ENCODE results near the gene ADSS2.

DNA sequence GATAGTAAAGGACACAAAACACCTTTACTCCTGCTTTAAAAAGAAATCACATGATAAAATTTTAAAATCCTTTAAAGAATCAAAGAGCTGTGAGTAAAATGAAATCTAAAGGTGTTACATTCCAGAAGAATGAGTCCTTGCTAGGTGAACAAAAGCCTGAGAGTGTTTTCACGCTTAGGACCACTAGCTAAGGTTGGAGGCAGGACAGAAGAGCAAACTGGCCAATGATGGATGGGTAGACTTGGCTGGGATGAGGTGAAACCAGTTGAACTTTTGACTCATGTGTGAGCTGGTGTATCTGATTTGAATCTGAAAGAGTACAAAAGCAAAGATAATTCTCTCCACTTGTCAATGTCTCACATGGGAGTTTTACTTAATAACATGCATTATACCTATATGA is 44.5 kb upstream of the ADSS2 start:
- TF ChIP-seq, protein P1, sequence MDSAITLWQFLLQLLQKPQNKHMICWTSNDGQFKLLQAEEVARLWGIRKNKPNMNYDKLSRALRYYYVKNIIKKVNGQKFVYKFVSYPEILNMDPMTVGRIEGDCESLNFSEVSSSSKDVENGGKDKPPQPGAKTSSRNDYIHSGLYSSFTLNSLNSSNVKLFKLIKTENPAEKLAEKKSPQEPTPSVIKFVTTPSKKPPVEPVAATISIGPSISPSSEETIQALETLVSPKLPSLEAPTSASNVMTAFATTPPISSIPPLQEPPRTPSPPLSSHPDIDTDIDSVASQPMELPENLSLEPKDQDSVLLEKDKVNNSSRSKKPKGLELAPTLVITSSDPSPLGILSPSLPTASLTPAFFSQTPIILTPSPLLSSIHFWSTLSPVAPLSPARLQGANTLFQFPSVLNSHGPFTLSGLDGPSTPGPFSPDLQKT (IDR thresholded peaks at IDR 0.05; ENCODE audit: borderline replicate concordance, low read depth, low read length): no peak
- TF ChIP-seq ZNF350 (tag by site-specific recombination; IDR thresholded peaks at IDR 0.05) (no peak), ZNF302 (tag by site-specific recombination; IDR thresholded peaks at IDR 0.05; ENCODE audit: low read depth) (no peak), ZNF426 (tag by site-specific recombination; IDR thresholded peaks at IDR 0.05) (no peak), ZNF785 (tag by site-specific recombination; IDR thresholded peaks at IDR 0.05) (no peak), ZNF830 (tag by site-specific recombination; IDR thresholded peaks at IDR 0.05; ENCODE audit: low read depth) (no peak)
- TF ChIP-seq, protein P2, sequence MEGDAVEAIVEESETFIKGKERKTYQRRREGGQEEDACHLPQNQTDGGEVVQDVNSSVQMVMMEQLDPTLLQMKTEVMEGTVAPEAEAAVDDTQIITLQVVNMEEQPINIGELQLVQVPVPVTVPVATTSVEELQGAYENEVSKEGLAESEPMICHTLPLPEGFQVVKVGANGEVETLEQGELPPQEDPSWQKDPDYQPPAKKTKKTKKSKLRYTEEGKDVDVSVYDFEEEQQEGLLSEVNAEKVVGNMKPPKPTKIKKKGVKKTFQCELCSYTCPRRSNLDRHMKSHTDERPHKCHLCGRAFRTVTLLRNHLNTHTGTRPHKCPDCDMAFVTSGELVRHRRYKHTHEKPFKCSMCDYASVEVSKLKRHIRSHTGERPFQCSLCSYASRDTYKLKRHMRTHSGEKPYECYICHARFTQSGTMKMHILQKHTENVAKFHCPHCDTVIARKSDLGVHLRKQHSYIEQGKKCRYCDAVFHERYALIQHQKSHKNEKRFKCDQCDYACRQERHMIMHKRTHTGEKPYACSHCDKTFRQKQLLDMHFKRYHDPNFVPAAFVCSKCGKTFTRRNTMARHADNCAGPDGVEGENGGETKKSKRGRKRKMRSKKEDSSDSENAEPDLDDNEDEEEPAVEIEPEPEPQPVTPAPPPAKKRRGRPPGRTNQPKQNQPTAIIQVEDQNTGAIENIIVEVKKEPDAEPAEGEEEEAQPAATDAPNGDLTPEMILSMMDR (tag by site-specific recombination; IDR thresholded peaks at IDR 0.05): no peak
- TF ChIP-seq, protein P3, sequence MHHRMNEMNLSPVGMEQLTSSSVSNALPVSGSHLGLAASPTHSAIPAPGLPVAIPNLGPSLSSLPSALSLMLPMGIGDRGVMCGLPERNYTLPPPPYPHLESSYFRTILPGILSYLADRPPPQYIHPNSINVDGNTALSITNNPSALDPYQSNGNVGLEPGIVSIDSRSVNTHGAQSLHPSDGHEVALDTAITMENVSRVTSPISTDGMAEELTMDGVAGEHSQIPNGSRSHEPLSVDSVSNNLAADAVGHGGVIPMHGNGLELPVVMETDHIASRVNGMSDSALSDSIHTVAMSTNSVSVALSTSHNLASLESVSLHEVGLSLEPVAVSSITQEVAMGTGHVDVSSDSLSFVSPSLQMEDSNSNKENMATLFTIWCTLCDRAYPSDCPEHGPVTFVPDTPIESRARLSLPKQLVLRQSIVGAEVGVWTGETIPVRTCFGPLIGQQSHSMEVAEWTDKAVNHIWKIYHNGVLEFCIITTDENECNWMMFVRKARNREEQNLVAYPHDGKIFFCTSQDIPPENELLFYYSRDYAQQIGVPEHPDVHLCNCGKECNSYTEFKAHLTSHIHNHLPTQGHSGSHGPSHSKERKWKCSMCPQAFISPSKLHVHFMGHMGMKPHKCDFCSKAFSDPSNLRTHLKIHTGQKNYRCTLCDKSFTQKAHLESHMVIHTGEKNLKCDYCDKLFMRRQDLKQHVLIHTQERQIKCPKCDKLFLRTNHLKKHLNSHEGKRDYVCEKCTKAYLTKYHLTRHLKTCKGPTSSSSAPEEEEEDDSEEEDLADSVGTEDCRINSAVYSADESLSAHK (tag by site-specific recombination; IDR thresholded peaks at IDR 0.05): no peak
- TF ChIP-seq, protein P4, sequence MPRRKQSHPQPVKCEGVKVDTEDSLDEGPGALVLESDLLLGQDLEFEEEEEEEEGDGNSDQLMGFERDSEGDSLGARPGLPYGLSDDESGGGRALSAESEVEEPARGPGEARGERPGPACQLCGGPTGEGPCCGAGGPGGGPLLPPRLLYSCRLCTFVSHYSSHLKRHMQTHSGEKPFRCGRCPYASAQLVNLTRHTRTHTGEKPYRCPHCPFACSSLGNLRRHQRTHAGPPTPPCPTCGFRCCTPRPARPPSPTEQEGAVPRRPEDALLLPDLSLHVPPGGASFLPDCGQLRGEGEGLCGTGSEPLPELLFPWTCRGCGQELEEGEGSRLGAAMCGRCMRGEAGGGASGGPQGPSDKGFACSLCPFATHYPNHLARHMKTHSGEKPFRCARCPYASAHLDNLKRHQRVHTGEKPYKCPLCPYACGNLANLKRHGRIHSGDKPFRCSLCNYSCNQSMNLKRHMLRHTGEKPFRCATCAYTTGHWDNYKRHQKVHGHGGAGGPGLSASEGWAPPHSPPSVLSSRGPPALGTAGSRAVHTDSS (tag by site-specific recombination; IDR thresholded peaks at IDR 0.05): no peak
